Glutamatergic neuron (in vitro differentiated cells): ENCODE results near the gene GP1BB. TPM values are rescaled to one million over a fixed set of nuclear protein-coding genes. Genes with fewer than 3 reads are reported as not detected.

Experiments
- DNase-seq: peaks from one replicate; pipeline ENCODE4 v3.0.0; 2022
- H3K27ac Mint-ChIP-seq: one replicate; pipeline ENCODE4 v1.8.0; 2020; ENCODE audit warnings: mild to moderate bottlenecking, mixed read lengths, inconsistent platforms; ENCODE audit not compliant: unreplicated experiment
- H3K27me3 Mint-ChIP-seq: one replicate; pipeline ENCODE4 v1.8.0; 2020; ENCODE audit warnings: mild to moderate bottlenecking, moderate library complexity, mixed read lengths, inconsistent platforms; ENCODE audit not compliant: unreplicated experiment
- H3K36me3 Mint-ChIP-seq: one replicate; pipeline ENCODE4 v1.8.0; 2020; ENCODE audit warnings: mild to moderate bottlenecking, mixed read lengths, inconsistent platforms; ENCODE audit not compliant: unreplicated experiment
- H3K4me1 Mint-ChIP-seq: one replicate; pipeline ENCODE4 v1.8.0; 2020; ENCODE audit warnings: mild to moderate bottlenecking, low read depth, mixed read lengths, inconsistent platforms; ENCODE audit not compliant: unreplicated experiment
- H3K4me3 Mint-ChIP-seq: one replicate; pipeline ENCODE4 v1.8.0; 2020; ENCODE audit warnings: mild to moderate bottlenecking, mixed read lengths, inconsistent platforms; ENCODE audit not compliant: unreplicated experiment
- H3K9me3 Mint-ChIP-seq: one replicate; pipeline ENCODE4 v1.8.0; 2020; ENCODE audit warnings: mild to moderate bottlenecking, moderate library complexity, mixed read lengths, inconsistent platforms; ENCODE audit not compliant: unreplicated experiment
- total RNA-seq: library from RNA; stranded (reverse); fragmentation: NEBNext Ultra II Directional; extraction: Animal tissue kit (Norgen Biotek cat#: 25700); gene quantifications from one replicate; pipeline ENCODE4 v1.2.1, GENCODE V29; 2021; ENCODE audit not compliant: unreplicated experiment
- TF ChIP-seq, protein P1 (sequence below): fragments of 200-600 bp; sonication (generic); IDR thresholded peaks from one replicate; pipeline ENCODE4 v1.5.0; 2021; ENCODE audit not compliant: partially characterized antibody, unreplicated experiment

GP1BB gene
- total RNA-seq, 1 donor from 2014 or later = 8.3 TPM

DNA sequence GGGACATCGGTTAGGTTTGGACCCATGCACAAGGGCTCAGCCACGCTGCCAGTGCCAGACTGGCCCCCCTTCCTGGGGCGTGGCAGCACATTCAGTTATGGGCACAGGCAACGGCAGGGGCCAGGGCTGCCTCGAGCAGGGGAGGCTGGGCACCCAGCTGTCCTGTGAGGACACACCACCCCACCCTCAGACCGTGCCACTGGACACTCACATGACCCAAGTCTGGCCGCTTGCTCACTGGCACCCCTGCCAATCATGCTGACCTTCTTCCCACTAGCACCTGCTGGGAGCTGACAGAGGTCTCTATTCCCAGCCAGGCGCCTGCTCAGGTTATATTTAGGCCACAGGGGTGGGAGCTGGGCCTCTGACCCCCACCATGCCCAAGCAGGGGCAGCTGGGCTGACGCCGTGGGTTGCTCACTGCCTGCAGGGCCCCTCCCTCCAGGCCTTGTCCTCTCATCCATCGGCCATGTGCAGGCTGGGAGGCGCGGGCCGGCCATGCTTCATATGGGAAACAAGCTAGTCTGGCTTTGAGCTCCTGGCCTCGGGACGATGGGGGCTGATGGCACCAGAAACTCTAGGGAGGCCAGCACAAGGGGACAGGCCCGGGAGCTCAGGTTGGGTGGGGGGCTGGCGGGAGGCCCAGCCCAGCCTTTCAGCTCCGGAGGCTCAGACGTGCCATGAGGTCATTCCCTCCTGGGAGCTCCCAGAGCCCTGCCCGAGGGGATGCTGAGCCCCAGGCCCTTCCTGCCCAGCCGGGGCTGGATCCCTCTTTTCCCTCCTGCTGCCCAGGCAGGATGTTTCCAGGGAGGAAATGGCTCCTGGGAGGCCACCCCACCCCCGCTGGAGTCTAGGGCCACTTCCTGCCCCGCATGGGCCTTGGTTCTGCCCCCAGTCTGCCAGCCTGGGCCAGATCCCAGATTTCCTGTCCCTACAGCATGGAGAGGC lies 22.1 kb downstream of the GP1BB start:
- no peak for DNase-seq
- no peaks in the 10 kb centered on the region for H3K36me3 Mint-ChIP-seq
- H3K4me1 Mint-ChIP-seq = no peaks in the 10 kb centered on the region
- H3K4me3 Mint-ChIP-seq = no peak overlapping the region
- peaks cover 2% of the 10 kb centered on the region for H3K27me3 Mint-ChIP-seq
- TF ChIP-seq, protein P1, sequence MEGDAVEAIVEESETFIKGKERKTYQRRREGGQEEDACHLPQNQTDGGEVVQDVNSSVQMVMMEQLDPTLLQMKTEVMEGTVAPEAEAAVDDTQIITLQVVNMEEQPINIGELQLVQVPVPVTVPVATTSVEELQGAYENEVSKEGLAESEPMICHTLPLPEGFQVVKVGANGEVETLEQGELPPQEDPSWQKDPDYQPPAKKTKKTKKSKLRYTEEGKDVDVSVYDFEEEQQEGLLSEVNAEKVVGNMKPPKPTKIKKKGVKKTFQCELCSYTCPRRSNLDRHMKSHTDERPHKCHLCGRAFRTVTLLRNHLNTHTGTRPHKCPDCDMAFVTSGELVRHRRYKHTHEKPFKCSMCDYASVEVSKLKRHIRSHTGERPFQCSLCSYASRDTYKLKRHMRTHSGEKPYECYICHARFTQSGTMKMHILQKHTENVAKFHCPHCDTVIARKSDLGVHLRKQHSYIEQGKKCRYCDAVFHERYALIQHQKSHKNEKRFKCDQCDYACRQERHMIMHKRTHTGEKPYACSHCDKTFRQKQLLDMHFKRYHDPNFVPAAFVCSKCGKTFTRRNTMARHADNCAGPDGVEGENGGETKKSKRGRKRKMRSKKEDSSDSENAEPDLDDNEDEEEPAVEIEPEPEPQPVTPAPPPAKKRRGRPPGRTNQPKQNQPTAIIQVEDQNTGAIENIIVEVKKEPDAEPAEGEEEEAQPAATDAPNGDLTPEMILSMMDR = no peak
- no peaks in the 10 kb centered on the region for H3K9me3 Mint-ChIP-seq
- no peak overlapping the region for H3K27ac Mint-ChIP-seq

DNA sequence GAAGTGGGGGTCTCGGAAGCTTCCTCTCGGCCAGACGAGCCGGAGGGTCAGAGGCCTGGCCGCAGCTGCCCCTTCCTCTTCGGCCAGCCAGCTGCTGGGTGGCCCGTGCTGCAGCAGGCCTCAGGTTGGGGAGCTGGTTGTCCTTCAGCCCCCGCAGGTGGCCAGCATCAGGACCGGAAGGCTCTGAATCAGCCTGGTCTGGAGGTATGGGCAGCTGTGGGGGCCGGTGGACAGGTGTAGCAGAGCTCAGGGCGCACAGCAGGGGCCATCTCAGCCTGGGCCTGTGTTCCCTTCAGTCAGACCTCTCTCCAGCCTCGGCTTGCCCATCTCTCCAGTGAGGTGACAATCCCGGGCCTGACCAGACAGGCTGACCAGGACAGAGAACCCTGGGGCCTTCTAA lies 23.4 kb downstream of the GP1BB start:
- Mint-ChIP-seq H3K27ac (no peak overlapping the region), H3K4me1 (no peaks in the 10 kb centered on the region), H3K36me3 (no peaks in the 10 kb centered on the region), H3K9me3 (no peaks in the 10 kb centered on the region), H3K4me3 (no peak overlapping the region), H3K27me3 (peaks cover 2% of the 10 kb centered on the region)
- TF ChIP-seq, protein P1 = no peak
- DNase-seq = no peak

DNA sequence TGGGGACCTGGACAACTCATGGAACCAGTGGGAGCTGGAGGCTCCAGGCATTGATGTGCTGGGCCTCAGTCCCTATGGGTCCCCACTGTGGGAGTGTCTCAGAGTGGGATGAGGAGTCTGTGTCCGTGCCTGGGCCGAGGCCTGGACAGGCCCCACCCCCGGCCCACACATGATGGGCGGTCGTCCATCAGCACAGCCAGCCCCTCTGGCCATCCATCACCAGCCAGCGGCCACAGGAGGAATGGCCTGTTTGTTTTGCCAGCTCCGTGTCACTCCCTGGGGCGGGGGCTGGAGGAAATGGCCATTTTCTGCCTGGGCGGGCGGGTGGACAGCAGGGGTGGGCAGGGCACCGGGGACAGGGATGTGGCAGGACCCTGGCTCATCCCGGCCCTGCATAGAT lies 24.2 kb downstream of the GP1BB start:
- Mint-ChIP-seq H3K27me3 (peaks cover 3% of the 10 kb centered on the region), H3K36me3 (no peaks in the 10 kb centered on the region), H3K9me3 (no peaks in the 10 kb centered on the region), H3K27ac (no peak overlapping the region), H3K4me3 (no peak overlapping the region), H3K4me1 (peaks cover under 1% of the 10 kb centered on the region)
- TF ChIP-seq, protein P1 = no peak
- no peak for DNase-seq

DNA sequence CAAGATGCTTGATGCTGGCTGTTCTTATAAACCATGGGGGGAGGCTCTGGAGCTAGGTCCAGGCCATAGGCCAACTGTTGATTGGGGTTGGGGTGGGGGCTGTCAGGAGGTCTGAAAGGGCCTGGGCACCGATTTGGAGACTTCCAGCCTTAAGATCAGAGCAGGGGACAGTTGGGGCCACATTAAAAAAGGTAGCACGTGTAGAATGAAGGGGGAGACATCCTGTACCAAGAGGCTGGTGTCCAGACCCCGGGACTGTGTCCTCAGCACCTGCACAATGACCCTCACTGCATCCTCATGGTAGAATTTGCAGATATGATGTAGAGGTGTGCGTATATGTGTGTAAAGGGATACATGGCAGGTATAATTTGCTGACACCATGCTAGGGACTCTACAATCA lies 24.8 kb downstream of the GP1BB start:
- Mint-ChIP-seq H3K36me3 (no peaks in the 10 kb centered on the region), H3K9me3 (peaks cover 2% of the 10 kb centered on the region), H3K4me1 (peaks cover 3% of the 10 kb centered on the region), H3K4me3 (no peak overlapping the region), H3K27ac (no peak overlapping the region), H3K27me3 (peaks cover 9% of the 10 kb centered on the region)
- TF ChIP-seq, protein P1 = no peak
- DNase-seq = no peak

DNA sequence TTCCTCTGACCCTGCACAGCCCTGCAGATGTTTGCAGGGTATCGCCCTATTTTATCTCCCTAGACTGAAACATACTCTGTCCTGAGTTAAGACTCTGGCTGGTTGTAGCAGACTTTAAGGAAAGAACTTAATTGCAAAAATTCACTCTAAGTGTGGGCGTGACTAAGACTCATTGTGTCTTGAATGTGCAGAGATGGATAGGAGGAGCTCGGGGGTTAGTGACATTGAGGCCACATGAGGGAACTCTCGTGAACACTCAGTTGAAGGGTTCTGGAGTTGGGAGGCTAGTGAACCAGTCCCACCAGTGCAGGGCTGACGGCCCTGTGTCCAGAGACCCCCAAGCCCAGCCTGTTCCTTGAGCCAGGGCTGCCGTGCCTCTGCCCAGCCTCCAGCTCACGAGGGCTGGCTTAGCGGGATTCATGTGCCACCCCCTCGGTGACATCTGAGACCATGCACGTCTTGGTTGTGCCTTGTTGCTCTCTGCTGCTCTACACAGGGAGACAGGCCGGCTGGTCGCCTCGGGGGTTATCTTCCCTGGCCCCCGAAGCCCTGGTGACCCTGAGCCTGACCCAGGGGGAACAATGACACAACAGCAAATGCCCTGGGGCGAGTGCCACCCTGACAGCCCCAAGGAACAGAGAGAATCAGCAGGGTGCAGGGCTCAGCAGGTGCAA lies 25.8 kb downstream of the GP1BB start:
- TF ChIP-seq, protein P1 = no peak
- Mint-ChIP-seq H3K27ac (no peak overlapping the region), H3K4me3 (no peak overlapping the region), H3K27me3 (peaks cover 18% of the 10 kb centered on the region), H3K9me3 (peaks cover 2% of the 10 kb centered on the region), H3K36me3 (no peaks in the 10 kb centered on the region), H3K4me1 (peaks cover 6% of the 10 kb centered on the region)
- DNase-seq = no peak
